HG02571 (cell line): ENCODE results near the gene GGA2.
"Not testable (repeated sequence)": the region's sequence is repeated elsewhere in the genome, so short reads cannot be mapped to it uniquely, and the experiment has no call there.

Experiments
- ATAC-seq: cut with Tn5 transposase; IDR thresholded peaks from one replicate; pipeline ENCODE4 v1.9.1; 2021; ENCODE audit warnings: mild to moderate bottlenecking, moderate library complexity; ENCODE audit not compliant: unreplicated experiment

GGA2 gene

DNA sequence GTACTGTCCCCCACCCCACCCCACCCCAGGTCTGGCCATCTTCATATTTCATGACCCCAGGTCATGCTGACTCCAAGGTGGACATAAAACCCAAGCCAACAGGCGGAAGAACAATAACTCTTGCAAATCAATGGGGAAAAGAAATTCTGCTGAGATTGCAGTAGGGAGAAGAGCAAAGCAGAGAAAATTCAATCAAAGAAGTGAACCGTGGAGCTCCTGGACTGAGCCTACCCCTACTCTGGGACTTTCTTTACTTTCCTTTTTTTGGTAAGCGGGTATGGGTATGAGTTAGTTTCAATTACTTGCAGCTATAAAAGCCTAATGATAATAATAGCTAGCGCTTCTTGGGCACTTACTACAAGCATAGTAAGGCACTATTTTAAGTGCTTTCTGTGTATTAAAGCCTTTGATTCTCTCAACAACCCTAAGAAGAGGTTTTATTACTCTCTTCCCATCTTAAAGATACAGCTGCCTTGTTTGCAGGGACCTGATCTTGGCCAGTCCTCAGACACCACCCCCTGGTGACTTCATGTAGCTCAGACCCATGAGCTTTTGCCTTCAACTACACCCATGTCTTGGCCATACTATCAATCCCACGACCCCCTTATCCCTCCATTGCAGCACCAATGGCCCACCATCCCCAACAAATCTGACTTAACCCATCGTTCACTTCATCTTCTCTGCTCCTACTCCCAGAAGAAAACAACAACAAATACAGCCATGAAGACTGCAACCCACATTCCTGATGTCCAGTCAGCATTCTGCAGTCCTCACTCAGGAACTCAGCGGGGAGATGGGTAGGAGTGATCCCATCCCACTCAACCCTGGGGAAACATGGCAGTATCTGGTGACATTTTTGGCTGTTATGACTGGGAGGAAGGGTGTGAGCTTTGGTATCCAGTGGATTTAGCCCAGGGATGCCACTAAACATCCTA lies 4.4 kb downstream of the GGA2 start:
- no peak for ATAC-seq

DNA sequence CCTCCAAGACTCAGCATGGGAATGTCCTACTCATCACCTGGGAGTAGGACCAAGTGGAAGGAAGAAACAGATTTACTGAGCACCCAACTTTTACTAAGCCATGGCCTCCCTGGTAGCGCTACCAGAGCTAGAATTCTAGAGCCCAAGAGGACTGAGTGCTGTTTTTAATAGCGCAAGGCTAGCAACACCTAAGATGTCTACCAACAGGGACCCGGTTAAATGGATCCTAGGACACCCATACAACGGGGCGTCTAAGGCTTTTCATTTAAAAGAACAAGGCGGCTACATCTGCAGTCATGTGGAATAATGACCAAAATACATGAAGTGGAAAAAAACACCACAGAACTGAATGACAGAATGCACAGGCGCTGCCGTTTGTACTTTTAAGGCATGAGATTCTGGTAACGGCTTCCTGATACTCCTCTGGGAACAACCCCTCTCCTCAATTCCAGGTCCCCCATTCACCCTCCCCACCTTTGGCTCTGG lies 5.1 kb downstream of the GGA2 start:
- ATAC-seq, result peak; percentile 1

DNA sequence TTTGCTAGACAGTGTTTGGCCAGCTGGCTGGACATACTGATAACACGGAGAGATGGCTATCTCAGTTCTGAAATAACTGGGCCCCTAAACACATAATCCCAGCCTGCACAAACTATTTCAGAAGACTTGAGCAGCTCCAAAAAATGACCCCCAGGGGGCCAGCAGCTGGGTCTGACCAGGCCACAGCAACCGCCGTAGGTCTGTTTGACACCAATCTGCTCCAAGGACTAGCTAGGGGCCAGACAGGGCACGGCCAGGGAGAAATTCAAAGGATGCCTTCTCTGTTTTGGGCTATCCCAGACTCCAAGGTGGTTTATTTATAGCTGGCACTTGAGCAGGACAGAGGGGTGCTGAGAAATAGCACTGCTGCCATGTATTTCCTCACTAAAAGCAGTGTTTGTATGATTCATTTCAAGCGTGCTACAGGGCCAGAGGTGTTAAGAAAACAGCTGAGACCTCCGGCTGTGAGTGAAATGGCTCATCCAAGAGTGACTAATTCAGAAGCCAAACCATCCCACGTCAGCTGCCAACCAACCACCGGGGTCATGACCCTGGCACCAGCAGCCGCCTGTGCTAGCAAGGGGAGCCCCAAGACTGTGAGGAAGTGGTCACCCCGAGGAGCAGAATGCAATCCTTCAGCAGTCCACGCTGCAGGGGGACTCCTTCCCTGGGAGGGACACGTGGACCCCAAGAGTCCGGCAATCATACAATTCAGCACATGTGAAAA lies 5.7 kb downstream of the GGA2 start:
- ATAC-seq, result peak; percentile 53

DNA sequence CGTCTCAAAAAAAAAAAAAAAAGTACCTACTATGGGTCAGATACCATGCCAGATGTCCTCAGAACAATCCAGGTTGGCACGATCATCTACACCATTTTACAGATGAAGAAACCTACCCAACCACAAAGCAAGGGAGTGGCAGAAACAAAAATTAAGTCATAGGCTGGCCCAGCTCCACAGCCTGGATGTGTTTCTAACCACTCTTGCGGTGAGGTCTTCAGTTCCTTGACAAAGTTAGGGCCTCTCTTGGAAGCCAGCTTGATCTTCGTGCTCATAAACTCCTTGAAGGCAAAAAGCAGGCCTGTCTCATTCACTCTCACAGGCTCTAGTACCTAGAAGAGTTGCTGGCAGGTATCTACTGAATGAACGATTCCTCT lies 6.2 kb downstream of the GGA2 start:
- ATAC-seq, result no peak

DNA sequence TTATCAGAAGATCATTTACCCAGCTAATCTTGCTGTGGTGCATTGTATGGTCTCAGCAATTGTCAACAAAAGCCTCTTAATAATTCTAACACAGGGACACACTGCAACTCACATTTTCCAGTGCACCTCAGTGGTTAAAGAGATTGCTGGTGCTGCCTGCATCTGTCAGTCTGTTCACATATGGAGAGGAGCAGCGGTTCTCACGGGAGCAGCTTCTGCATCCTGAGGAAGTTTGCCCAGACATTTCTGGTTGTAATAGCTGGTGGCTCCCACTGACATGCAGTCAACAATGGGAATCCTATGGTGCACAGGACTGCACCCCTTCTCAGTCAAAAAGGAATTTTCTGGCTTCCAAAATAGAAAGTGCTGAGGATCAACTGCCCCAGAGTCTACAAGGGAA lies 7.8 kb downstream of the GGA2 start:
- no peak for ATAC-seq

DNA sequence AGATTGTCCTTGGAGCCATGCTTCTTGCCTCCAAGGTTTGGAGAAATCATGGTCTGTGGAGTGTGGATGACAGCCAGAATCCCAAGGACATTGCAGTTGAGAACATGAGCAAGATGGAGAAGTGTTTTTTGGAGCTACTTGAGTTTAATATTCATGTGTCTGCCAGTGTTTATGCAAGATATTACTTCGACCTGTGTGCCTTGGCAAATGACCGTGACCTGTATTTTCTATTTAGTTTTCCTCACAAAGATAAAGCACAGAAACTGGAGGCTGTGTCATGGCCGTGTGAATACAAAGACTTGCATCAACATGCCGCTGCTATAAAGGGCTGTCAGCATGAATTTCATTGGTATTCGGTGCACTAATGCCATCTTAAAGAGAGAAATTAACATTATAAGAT lies 9.0 kb downstream of the GGA2 start:
- ATAC-seq, result no peak

DNA sequence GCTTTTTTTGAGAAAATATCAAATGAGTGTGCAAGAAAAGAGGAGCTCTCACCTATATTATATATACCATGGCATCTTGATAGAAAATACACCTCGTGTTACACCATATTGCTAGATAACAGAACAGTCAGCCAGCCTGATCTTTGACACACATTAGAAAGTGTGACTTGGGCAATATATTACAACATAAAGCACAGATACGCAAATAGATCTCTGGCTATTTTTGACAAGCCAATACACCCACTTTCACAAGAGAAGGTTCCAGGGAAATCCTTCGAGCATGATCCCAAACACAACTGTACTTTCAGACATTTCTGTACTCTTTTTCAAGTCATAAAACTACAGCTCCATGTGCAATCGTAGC lies 9.4 kb downstream of the GGA2 start:
- no peak for ATAC-seq

DNA sequence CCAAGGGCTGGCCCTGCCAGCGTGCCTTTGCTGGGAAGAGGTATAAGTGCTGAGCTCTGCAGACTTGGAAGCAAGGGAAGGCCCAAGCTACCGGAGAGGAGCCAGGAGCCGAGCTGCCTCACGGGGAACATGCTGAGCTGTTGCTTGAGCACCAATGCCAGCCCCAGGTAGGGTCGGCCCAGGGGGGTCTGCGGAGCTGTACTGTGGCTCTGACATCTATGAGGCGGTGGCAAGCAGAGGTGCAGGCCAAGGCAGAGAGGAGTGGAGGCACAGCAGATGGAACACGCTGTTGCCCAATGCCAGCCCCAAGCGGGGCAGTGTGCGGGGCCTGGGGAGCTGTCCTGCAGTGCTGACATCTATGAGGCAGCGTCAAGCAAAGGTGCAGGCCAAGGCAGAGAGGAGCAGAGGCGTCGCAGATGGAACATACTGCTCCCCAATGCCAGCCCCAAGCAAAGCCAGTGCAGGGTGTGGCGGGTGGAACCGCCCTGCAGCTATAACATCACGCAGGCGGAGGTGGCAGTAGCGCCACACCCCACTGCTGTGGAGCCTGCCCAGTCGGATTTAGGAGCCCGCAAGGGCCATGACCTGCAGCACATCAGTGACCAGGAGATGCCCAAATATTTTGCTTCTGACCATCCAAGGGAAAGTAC lies 10.0 kb downstream of the GGA2 start:
- no peak for ATAC-seq

DNA sequence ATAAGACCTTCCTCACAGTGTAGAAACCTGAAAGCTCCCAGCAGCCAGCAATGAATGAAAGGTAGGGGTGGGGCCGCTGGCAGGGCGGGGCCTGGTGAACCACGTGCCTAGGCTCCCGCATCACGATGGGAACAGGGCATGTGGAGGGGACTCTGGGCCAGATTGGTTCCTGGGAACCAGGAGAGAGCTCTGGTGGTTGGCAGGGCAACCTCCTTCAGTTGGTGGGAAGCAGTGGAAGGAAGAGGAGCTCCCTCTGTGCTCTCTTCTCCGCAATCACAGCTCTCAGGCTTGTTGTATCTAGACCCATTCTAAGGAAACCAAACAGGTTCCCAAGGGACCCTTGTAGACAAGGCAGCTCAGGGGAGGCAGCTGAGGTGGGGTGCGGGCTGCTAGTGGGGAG lies 10.5 kb downstream of the GGA2 start:
- no peak for ATAC-seq

DNA sequence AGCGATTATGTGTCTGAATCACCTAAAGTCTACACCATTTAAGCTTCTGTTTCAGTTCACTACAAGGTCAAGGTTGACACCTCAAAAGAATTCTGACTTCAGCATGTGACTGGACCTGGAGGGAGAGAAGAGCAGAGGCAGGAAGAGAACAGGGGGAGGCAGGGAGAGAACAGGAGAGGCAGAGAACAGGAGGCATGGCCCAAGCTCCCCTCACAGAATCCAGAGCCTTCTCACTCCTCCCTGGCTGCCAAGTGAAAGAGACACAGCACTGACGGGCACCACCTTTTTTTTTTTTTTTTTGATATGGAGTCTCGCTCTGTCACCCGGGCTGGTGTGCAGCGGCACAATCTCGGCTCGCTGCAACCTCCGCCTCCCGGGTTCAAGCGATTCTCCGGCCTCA lies 11.4 kb downstream of the GGA2 start:
- ATAC-seq, result no peak

DNA sequence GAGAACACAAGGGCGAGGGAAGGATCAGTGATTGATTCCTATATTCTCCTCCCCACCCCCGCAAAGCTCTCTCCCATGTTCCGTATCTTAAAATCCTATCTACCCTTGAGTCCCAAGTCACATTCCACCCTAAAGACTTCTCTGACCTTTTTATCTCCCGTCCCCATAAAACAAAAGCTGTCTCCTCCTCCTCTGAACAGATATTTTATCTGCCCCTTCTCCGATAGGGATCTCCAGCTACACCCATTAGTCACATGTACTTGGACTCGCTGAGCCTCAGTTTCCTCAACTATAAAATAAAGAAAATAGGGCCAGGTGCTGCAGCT lies 12.8 kb downstream of the GGA2 start:
- ATAC-seq, result no peak

DNA sequence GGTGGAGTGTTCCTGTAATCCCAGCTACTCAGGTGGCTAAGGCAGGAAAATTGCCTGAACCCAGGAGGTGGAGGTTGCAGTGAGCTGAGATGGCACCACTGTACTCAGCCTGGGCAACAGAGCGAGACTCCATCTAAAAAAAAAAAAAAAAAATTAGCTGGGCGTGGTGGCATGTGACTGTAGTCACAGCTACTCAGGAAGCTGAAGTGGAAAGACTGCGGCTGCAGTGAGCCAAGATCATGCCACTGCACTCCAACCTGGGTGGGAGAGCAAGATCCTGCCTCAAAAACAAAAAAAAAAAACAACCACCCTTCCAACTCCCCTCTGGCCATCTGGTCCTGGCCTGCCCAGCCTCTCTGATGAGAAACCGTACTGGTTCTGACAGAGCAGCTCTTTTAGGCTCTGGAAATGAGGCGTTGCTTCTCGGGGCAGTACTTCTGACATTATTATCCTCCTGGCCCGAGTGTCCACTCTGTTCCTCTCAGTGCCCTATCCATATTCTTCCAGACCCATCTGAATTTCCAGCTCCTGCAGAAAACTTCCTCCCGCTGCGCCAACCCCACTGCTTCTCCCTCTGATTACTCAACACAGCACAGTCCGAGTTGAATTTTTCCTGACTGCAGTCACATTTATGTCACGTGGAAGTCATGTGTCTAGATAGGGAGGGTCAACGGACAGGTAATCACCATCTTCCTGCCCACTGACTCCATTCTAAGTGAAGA lies 13.3 kb downstream of the GGA2 start:
- ATAC-seq, result no peak

DNA sequence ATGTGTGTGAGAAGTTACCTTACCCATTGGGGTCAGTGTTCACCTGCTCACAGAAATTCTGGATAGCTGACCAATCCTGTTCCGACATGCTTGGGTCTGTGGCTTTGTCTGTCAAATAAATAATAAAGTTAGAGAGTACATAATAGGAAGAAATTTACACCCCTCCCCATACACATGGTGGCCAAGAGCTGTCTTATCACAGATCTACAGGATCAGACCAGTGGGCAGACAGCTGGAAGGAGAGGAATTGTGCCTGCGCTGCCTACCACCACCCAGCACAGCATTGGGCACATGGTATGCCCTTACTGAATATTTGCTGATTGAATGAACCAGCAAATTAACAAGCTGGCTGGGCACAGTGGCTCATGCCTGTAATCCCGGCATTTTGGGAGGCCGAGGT lies 14.6 kb downstream of the GGA2 start:
- ATAC-seq, result no peak

DNA sequence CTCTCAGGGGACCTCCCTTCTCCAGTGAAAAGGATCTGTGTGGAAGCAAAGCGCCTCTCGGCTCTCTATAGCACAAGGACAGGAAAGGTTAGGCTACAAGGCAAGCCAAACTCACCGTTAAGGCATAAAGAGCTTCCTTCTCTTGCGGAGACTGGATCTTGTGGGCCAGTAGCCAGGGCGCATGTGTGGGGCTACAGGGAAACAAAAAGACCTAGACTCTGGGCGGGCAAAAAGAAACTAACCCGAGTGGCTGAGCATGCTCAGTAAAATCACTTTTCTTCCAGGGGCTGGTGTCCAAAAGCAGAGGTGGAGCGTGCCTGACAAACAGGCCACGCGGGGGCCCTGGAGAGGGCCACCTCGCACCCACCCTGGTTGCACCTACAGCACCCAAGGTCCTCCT lies 16.1 kb downstream of the GGA2 start:
- no peak for ATAC-seq

DNA sequence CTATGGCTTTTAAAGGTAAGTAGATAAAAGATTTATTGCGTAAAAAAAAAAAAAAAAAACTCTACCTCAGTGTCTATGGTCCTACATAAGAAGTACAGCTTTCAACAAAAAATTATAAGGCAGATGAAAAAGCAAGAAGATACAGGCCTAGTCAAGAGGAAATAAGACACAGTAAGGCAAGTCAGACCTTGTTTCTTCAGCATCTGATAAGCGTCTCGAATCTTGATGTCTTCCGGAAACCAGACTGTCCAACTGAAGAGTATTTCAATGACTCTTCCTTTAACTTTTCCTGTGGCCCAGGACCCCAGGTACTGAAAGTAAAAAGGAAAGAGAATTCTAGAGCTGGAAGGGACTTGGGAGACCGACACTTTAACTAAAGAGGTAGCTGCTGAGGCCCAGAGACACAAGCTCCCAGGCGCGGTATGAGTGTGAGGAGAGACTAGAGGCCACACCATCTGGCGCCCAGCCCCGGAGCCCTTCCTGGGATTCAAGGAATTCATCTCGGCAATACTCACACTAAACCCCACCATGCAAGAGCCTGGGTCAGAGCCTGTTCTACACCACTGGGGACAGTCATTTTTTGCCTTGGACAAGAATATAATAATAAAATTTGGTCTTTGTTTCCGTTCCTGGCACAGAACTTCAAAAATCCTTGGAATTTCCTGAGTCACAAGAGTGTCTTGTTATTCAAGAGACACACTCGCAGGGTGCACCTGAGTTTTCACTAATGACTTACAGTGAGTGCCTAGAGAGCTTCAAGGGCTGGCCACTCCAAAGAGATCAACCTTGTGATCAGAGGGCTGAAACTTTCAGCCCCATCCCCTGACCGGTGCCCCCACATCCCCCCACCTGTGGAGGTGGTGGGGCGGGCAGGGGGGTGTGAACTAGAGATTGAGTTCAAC lies 18.6 kb downstream of the GGA2 start:
- no peak for ATAC-seq

DNA sequence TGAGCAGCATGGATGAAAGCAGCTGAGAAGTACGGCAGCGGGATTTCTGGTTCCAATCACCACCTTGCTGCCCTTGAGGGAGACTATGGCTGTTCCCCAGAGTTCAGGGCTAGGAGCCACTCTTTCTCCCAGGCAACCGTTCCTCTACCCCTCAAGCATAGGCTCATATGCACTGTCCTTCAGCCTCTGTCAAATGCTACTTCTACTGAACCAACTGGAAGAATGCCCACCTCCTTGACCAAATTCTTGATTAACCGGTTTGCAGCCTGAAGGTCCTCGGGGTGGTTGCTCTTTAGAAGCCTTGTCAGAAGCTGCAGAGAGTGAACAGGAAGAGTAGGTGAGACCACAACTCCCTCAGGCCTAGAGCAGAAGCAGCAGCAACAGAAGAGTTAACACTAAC lies 23.8 kb downstream of the GGA2 start:
- ATAC-seq, result no peak

DNA sequence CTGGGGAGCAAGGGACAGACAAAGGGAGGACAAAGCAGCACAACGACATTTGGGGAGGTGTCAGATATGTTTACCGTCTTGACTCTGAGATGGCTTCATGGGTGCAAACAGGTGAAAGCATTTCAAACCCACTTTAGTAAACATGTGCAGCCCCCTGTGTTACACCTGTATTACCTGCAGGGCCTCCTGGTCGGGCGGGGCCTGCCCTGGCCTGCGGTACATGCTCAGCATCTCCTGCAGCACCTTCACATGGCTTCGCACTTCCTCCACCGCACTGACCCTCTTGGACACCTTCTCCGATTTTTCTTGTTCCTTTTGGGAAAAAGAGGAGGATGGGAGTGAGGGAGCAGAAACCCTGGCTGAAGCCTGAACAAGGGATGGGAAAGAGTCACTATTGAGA lies 24.5 kb downstream of the GGA2 start:
- ATAC-seq, result no peak

DNA sequence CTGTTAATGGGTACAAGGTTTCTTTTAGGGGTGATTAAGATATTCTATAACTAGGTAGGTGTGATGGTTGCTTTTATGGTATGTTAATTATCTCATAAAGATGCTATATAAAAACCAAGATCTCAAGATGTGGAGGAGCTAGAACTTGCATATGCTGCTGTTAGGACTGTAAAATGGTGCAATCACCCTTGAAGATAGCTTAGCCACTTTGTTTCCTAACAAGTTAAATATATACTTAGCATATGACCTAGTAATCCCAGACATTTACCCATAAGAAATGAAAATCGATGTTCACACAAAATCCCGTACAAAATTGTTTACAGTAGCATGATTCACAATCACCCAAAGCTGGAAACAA lies 25.1 kb downstream of the GGA2 start:
- ATAC-seq, result no peak

DNA sequence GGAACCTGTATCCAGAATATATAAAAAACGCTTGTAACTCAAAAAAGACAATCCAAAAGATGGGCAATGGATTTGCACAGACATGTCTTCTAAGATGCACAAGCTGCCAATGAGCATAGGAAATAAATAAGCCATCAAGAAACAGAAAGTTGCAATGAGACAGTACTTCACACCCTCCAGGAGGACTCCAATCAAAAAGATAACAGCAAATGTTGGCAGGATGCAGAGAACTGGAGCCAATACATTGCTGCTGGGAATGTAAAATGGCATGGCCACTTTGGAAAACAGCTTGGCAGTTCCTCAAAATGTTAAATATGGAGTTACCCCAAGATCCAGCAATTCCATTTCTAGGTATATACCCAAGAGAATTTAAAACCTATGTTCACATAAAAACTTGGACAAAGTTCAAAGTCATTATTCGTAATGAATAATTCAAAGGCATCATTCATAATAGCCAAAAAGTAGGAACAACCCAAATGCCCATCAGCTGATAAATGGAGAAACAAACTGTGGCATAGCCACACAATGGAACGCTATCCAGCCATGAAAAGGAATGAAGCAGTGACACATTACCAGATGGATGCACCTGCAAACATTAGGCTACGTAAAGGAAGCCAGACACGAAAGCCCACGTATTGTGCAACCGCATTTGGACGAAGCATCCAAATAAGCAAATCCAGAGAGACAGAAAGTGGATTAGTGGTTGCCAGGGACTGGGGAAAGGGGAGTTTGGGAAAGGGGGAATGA lies 25.6 kb downstream of the GGA2 start:
- no peak for ATAC-seq

DNA sequence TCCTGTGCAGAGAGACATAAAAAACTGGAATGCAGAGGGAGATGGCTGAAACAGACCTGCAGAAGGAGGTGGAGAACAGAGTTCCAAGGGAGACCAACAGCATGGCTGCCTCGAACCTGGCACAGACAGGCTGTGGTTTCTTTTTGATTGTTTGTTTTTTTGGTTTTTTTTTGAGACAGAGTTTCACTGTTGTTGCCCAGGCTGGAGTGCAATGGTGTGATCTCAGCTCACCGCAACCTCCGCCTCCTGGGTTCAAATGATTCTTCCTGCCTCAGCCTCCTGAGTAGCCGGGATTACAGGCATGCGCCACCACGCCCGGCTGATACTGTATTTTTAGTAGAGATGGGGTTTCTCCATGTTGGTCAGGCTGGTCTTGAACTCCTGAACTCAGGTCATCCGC lies 26.8 kb downstream of the GGA2 start:
- ATAC-seq, result not testable (repeated sequence)
